ENCODE data around the gene TDRD12. TPM values are rescaled to one million over a fixed set of nuclear protein-coding genes. Genes with fewer than 3 reads are reported as not detected.

Gene TDRD12
- total RNA-seq, 2 experiments from 2014 or later = 0.12 to 0.23 TPM

GRCh38 chr19:32813862-32814425 is 94.4 kb downstream of the TDRD12 start:
- intact Hi-C loops (cut with DNase I, micrococcal nuclease) = no loop called here
- ChIA-PET POLR2A (no interaction called here), CTCF (no interaction called here)
- DNase-seq = peak; percentile 40
- H3K27me3 Mint-ChIP-seq = peaks cover 2% of the 10 kb centered on the region
- H3K36me3 Mint-ChIP-seq (ENCODE audit: low read depth) = no peaks in the 10 kb centered on the region
- peaks cover 21% of the 10 kb centered on the region for H3K4me1 Mint-ChIP-seq
- H3K9me3 Mint-ChIP-seq (ENCODE audit: low read depth) = no peaks in the 10 kb centered on the region
- no peak overlapping the region for H3K4me3 Mint-ChIP-seq
- no peak overlapping the region for H3K27ac Mint-ChIP-seq
- ATAC-seq = no peak

GRCh38 chr19:32814624-32815023 is 95.1 kb downstream of the TDRD12 start:
- ChIA-PET CTCF (no interaction called here), POLR2A (no interaction called here)
- Mint-ChIP-seq H3K27ac (no peak overlapping the region), H3K4me3 (no peak overlapping the region), H3K27me3 (peaks cover 3% of the 10 kb centered on the region), H3K4me1 (peaks cover 17% of the 10 kb centered on the region), H3K36me3 (ENCODE audit: low read depth) (no peaks in the 10 kb centered on the region), H3K9me3 (ENCODE audit: low read depth) (no peaks in the 10 kb centered on the region)
- intact Hi-C loops (cut with DNase I, micrococcal nuclease) = no loop called here
- DNase-seq (no peak), ATAC-seq (no peak)

GRCh38 chr19:32816555-32817099 is 97.1 kb downstream of the TDRD12 start:
- CTCF ChIA-PET = no interaction called here

GRCh38 chr19:32817569-32818476 is 98.3 kb downstream of the TDRD12 start:
- Mint-ChIP-seq H3K4me3 (no peak overlapping the region), H3K27me3 (peaks cover 6% of the 10 kb centered on the region), H3K4me1 (peaks cover 19% of the 10 kb centered on the region), H3K27ac (no peak overlapping the region), H3K36me3 (ENCODE audit: low read depth) (no peaks in the 10 kb centered on the region), H3K9me3 (ENCODE audit: low read depth) (no peaks in the 10 kb centered on the region)
- ChIA-PET CTCF (interaction anchor here (0.6 kb wide), 2 partner anchors 246 to 791 kb away, joined by 3 to 4 read pairs; no protein-coding TSS in a partner anchor), POLR2A (interaction anchor here (0.6 to 1.0 kb wide), 2 partner anchors 9 to 12 kb away, joined by 3 read pairs; no protein-coding TSS in a partner anchor)
- no peak for ATAC-seq
- no peak for DNase-seq
- intact Hi-C loops (cut with DNase I, micrococcal nuclease) = no loop called here

More at GRCh38 chr19:32816555-32817099, 97.1 kb downstream of the TDRD12 start:
- POLR2A ChIA-PET = no interaction called here
- no peaks in the 10 kb centered on the region for H3K9me3 Mint-ChIP-seq (ENCODE audit: low read depth)
- H3K27ac Mint-ChIP-seq = no peak overlapping the region
- H3K4me1 Mint-ChIP-seq = peaks cover 19% of the 10 kb centered on the region
- ATAC-seq = no peak
- H3K4me3 Mint-ChIP-seq = no peak overlapping the region
- peaks cover 6% of the 10 kb centered on the region for H3K27me3 Mint-ChIP-seq
- intact Hi-C loops (cut with DNase I, micrococcal nuclease) = no loop called here
- DNase-seq = no peak
- no peaks in the 10 kb centered on the region for H3K36me3 Mint-ChIP-seq (ENCODE audit: low read depth)

GRCh38 chr19:32818536-32818935 is 99.0 kb downstream of the TDRD12 start:
- no peak overlapping the region for H3K4me3 Mint-ChIP-seq
- ChIA-PET POLR2A (interaction anchor here (1.0 kb wide), 1 partner anchor 9 kb away, joined by 3 read pairs; no protein-coding TSS in a partner anchor), CTCF (interaction anchor here (0.6 kb wide), 1 partner anchor 245 kb away, joined by 4 read pairs; no protein-coding TSS in a partner anchor)
- H3K4me1 Mint-ChIP-seq = peaks cover 19% of the 10 kb centered on the region
- intact Hi-C loops (cut with DNase I, micrococcal nuclease) = no loop called here
- no peaks in the 10 kb centered on the region for H3K9me3 Mint-ChIP-seq (ENCODE audit: low read depth)
- no peak overlapping the region for H3K27ac Mint-ChIP-seq
- DNase-seq (no peak), ATAC-seq (no peak)
- peaks cover 8% of the 10 kb centered on the region for H3K27me3 Mint-ChIP-seq
- no peaks in the 10 kb centered on the region for H3K36me3 Mint-ChIP-seq (ENCODE audit: low read depth)

GRCh38 chr19:32819419-32820400 is 100.1 kb downstream of the TDRD12 start:
- intact Hi-C loops (cut with DNase I, micrococcal nuclease) = no loop called here
- POLR2A ChIA-PET = no interaction called here
- no peaks in the 10 kb centered on the region for H3K36me3 Mint-ChIP-seq (ENCODE audit: low read depth)

GRCh38 chr19:32822916-32823746 is 103.6 kb downstream of the TDRD12 start:
- no peak overlapping the region for H3K4me3 Mint-ChIP-seq
- H3K9me3 Mint-ChIP-seq (ENCODE audit: low read depth) = no peaks in the 10 kb centered on the region
- ChIA-PET CTCF (interaction anchor here (0.7 kb wide), 1 partner anchor 49 kb away, joined by 5 read pairs; no protein-coding TSS in a partner anchor), POLR2A (no interaction called here)
- no peaks in the 10 kb centered on the region for H3K36me3 Mint-ChIP-seq (ENCODE audit: low read depth)
- no peak for DNase-seq
- H3K4me1 Mint-ChIP-seq = peaks cover 17% of the 10 kb centered on the region
- no peak overlapping the region for H3K27ac Mint-ChIP-seq
- intact Hi-C loops (cut with DNase I, micrococcal nuclease) = no loop called here
- ATAC-seq = no peak
- H3K27me3 Mint-ChIP-seq = peaks cover 17% of the 10 kb centered on the region

More at GRCh38 chr19:32819419-32820400, 100.1 kb downstream of the TDRD12 start:
- Mint-ChIP-seq H3K27ac (no peak overlapping the region), H3K4me3 (no peak overlapping the region), H3K27me3 (peaks cover 11% of the 10 kb centered on the region), H3K9me3 (ENCODE audit: low read depth) (no peaks in the 10 kb centered on the region), H3K4me1 (peaks cover 12% of the 10 kb centered on the region)
- no peak for DNase-seq
- ATAC-seq = no peak
- CTCF ChIA-PET = interaction anchor here (0.6 kb wide), 1 partner anchor 29 kb away, joined by 3 read pairs; no protein-coding TSS in a partner anchor

- Mint-ChIP-seq H3K9me3 (ENCODE audit: low read depth) (no peaks in the 10 kb centered on the region), H3K4me1 (peaks cover 17% of the 10 kb centered on the region), H3K4me3 (no peak overlapping the region), H3K27me3 (peaks cover 16% of the 10 kb centered on the region), H3K36me3 (ENCODE audit: low read depth) (no peaks in the 10 kb centered on the region), H3K27ac (no peak overlapping the region)
- POLR2A ChIA-PET = no interaction called here
- CTCF ChIA-PET = interaction anchor here (0.7 kb wide), 1 partner anchor 11 kb away, joined by 3 read pairs; no protein-coding TSS in a partner anchor
- DNase-seq (no peak), ATAC-seq (no peak)
- intact Hi-C loops (cut with DNase I, micrococcal nuclease) = no loop called here
These were observed 104.2 kb downstream of the TDRD12 start for GRCh38 chr19:32823747-32824102.

- ChIA-PET CTCF (interaction anchor here (0.7 kb wide), 1 partner anchor 11 kb away, joined by 3 read pairs; no protein-coding TSS in a partner anchor), POLR2A (no interaction called here)
- DNase-seq (no peak), ATAC-seq (no peak)
- H3K36me3 Mint-ChIP-seq (ENCODE audit: low read depth) = no peaks in the 10 kb centered on the region
- no peak overlapping the region for H3K4me3 Mint-ChIP-seq
- no peak overlapping the region for H3K27ac Mint-ChIP-seq
- H3K9me3 Mint-ChIP-seq (ENCODE audit: low read depth) = no peaks in the 10 kb centered on the region
- peaks cover 22% of the 10 kb centered on the region for H3K4me1 Mint-ChIP-seq
- intact Hi-C loops (cut with DNase I, micrococcal nuclease) = no loop called here
- peaks cover 16% of the 10 kb centered on the region for H3K27me3 Mint-ChIP-seq
These were observed 104.7 kb downstream of the TDRD12 start for GRCh38 chr19:32824191-32824751.

- ATAC-seq = no peak
- Mint-ChIP-seq H3K27me3 (peaks cover 12% of the 10 kb centered on the region), H3K36me3 (ENCODE audit: low read depth) (no peaks in the 10 kb centered on the region), H3K9me3 (ENCODE audit: low read depth) (no peaks in the 10 kb centered on the region), H3K4me1 (peaks cover 19% of the 10 kb centered on the region), H3K27ac (no peak overlapping the region), H3K4me3 (no peak overlapping the region)
- intact Hi-C loops (cut with DNase I, micrococcal nuclease) = no loop called here
- POLR2A ChIA-PET = no interaction called here
- CTCF ChIA-PET = no interaction called here
- DNase-seq = no peak
These were observed 105.5 kb downstream of the TDRD12 start for GRCh38 chr19:32824916-32825608.

Data from activated CD4-positive, alpha-beta T cell treated with anti-CD3 and anti-CD28 coated beads for 36 hours (primary cell).